Dedifferentiated amniotic fluid mesenchymal stem cell (primary cell): ENCODE results near the gene BMP4.

Source experiments
- DNase-seq: peaks from one replicate; pipeline ENCODE4 v3.0.0-alpha.2; 2016; ENCODE audit errors: extremely low spot score

Gene BMP4

DNA sequence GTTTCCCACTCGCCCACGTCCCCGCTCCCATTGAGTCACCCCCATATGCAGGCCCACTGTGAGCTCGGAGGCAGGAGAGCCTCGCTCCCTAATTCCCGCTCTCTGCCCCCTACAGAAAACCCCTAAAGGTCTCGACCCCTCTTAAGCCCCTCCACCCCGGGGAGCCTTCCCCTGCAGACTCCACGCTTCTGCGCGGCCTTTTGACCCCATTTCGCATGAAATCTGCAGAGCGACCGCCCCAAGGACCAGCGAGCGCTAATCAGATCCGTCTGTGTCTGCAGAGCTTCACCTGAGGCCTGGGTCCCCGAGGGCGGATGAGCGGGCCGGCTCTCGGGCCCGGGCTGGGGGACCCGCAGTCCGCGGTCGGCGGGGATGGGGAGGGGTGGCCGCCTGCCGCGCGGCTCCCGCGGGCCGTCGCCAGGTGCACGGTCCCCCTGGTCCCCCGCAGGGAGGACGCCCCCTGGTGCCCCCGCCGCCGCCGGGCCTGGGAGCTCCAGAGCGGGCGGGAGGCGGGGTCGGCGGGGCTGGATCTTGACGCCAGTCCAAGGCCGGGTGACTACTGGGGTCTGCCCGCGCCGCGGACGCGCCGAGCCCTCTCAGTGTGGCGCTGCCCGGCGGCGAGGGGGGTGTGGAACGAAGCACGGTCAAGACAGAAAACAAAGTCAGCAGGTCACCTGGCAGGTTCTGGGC lies 10.1 kb downstream of the BMP4 start:
- DNase-seq, result no peak

- no peak for DNase-seq
These were observed 10.6 kb downstream of the BMP4 start for GRCh38 chr14:53946071-53946403.

DNA sequence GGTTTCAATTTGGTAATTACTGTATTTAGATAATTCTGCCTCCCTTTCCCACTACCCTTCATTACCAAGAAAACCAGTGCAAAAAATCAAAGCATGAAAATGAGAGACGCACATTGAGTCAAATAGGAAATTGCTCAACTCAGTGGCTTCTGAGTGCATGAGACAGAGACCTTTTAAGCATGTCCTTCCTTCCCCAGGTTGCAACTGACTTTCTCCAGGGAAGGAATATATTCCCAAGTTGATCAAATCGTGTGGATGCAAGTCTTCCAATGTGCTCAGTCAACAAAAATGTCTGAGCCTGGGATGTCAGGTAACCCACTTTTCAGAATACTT lies 12.9 kb downstream of the BMP4 start:
- no peak for DNase-seq

- DNase-seq, result no peak
These were observed 13.5 kb downstream of the BMP4 start for GRCh38 chr14:53942970-53943750.

DNA sequence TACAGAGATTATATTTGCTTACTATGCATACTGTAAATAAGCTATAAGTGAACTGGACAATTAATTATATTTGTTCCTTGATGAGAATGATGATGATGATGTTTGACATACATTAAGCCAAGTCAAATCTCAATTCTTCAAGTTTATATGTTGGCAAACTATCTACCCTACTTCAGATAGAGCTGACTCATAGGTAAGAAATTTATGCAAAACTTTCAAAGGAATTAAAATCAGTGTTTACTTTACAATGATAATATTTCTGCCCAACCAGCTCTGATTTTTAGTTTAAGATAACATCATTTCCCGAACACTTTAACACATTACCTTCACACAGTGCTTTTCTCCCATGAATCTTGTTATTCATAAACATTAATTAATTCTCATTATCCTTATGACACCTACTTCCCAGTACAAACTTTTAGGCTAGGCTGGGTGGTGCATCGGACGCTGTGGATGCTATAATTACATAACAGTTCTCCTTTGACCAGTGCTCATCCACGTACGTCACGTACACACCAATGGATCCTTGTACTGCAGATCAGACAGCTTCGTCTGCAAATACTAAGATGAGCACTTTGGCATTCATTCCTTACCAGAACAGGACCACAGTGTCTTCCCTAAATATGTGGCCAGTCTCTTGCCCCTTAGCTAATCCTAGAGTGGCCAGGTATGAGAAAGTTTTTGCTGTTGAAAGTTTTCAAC lies 18.3 kb downstream of the BMP4 start:
- no peak for DNase-seq

DNA sequence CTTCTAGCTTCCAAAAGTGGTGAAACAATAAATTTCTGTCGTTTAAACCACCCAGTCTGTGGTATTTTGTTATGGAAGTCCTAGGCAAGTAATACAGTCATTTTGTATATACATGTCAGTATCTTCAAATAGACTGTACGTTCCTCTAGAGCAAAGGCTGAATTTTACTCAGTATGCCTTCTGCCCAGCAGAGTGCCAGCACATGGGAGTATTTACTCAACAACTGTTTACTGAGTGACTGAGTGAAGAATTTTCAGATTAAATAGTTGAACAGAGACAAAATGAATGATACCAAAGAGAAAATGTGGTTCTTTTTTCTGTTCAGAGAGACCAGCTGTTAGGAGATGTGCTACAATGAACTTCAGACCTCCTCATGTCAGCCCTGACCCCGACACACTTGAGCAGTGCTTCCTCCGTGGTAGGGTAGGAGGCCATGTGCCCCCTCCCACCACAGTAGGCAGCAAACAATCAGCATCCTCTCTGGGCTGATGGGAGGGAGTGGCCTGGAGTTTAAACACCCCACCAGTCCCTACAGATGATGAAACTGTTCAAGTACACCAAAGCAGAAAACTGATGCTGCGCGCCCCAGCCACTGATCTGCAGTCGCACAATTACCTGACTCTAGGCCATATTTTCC lies 21.7 kb downstream of the BMP4 start:
- DNase-seq, result no peak

GRCh38 chr14:53932966-53933365 lies 23.7 kb downstream of the BMP4 start:
- no peak for DNase-seq

GRCh38 chr14:53929871-53930715 lies 26.5 kb downstream of the BMP4 start:
- DNase-seq, result no peak

- DNase-seq, result peak; percentile 52
These were observed 29.5 kb downstream of the BMP4 start for GRCh38 chr14:53927171-53927570.

DNA sequence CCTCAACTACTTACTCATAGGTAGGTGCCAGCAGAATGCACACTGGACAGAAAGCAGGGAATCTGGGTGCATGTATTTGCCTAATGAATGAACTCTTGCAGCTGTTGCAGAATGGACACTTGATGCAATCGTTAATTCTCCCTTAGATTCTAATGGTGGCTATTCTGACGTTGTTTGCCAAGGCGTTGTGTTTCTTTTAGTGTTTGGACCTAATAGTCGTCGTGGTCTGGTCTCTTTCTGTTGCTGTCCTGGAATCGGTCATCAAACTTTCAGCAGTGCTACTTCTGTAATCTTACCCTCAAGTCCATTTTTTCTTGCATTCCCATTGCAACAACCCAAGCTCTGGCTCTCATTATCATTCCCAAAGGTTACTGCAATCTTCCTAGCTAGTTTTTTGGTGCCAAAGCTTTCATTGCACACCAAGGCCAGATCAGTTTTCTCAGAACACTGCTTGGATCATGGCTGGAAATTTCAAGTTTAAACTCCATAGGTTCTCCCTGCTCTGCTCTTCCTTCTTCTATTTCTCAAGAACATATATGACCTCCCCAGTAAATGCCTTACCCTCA lies 31.3 kb downstream of the BMP4 start:
- peak; percentile 47 for DNase-seq

DNA sequence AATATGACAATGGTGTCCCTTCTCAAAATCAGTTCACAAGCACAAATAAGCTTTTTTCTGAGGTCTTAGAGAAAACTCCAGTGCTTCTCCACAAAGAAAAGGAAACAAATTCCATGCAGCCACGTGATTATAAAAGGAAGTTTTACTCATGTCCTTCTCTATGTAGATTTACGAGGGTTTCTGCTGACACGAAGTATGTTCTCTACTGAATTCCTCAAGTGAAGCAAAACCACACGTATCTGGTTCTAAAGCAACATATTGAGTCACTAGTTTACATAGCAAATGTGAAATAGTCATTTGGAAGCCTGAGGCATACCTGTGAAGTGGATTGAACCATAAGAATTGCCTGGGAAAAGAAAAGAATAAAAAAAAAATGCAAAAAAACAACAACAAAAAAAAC lies 31.9 kb downstream of the BMP4 start:
- peak; percentile 76 for DNase-seq

GRCh38 chr14:53921027-53921426 lies 35.6 kb downstream of the BMP4 start:
- DNase-seq, result no peak

- DNase-seq, result no peak
These were observed 40.4 kb downstream of the BMP4 start for GRCh38 chr14:53916239-53916638.

- DNase-seq, result no peak
These were observed 41.1 kb downstream of the BMP4 start for GRCh38 chr14:53915364-53916014.

DNA sequence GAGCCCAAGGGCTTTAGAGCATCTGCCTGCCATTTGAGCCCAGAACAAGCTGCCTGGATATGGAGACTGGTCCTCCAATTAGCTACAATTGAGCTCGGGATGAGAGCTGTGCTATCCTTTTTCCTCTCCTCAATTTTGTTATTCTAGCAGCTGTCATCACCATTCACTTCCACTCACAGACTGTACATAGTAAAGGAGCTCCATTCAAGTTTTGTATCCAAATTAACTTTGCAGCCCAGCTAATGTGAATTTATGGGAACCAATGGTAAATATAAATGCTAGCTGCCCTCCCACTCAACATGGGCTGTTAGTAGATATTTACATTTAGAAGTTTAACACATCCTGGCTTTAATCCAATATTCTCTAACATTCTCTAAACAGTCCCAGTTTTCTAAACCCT lies 44.6 kb downstream of the BMP4 start:
- DNase-seq, result no peak

DNA sequence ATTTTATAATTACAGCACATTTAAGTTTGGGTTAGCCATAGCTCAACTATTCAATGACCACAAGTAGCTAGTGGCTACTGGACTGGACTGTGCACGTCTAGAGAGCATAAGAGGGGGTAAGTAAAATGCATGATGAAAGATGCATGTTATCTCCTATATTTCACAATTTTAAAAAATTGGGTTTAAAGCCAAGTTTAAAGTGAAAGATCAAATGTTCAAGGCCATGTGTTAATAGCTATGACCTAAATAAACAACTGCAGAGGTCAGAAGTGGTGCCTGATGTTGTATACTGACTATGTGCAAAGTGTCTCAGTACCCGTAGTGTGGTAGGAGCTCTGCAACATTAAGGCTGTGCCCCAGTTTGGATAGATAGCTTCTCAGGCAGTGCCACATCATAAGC lies 48.2 kb downstream of the BMP4 start:
- no peak for DNase-seq

DNA sequence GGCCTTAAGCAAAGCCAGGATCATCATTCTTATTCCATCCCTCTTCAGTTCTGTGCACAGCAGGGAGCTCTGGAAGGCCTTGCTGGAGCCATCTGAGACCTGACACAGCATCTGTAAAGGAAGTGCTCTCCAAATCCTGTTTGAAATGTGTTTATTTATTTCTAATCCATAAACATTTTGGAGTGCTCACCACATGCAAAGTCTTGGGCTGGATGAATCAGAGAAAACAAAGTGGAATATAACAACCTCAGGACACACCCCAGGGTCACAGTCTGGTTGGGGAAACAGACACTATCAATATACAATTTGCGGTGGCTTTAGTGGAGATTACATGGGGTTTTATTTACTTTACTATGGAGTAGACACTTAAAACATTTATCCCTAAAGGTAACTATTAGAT lies 54.3 kb downstream of the BMP4 start:
- DNase-seq, result no peak

- no peak for DNase-seq
These were observed 56.1 kb downstream of the BMP4 start for GRCh38 chr14:53900499-53900898.
